HepG2 (cell line): Measurements from ENCODE around the gene STAT1. TPM values are rescaled to one million over a fixed set of nuclear protein-coding genes. Genes with fewer than 3 reads are reported as not detected.

Experiments used
- ATAC-seq: fragments of 200-7000 bp; cut with Tn5 transposase; 3 replicates; pipeline ENCODE4 v1.9.1; 2020; ENCODE audit warnings: mild to moderate bottlenecking, moderate library complexity
- BruUV-seq: library from RNA; stranded (reverse); fragments of 400-500 nt; replicated peaks from 2 replicates; lab custom pipeline; 2021; lab: Mats Ljungman, UMichigan
- CTCF ChIA-PET: fragments of 300-600 bp; formaldehyde crosslinking; extraction: SDS; loops from one replicate; lab custom pipeline; 2021; ENCODE audit warnings: low total read pairs, inconsistent platforms, low intra/inter-chr PET ratio; lab: Yijun Ruan, JAX
- POLR2A ChIA-PET: fragments of 350-600 bp; sonication (Branson Sonifier 250); formaldehyde crosslinking; loops from one replicate; lab custom pipeline; 2020; ENCODE audit warnings: antibody characterized with exemption, inconsistent platforms; lab: Yijun Ruan, JAX
- DNase-seq: peaks from one replicate; pipeline ENCODE4 v3.0.0-alpha.2; 2015; ENCODE audit warnings: low spot score
- FAIRE-seq: peaks from 3 replicates; lab custom pipeline; 2011; peaks lifted over from hg19 to GRCh38; lab: Jason Lieb, UNC
- H2AFZ ChIP-seq: one replicate; pipeline ENCODE4 v1.6.1; 2011; ENCODE audit warnings: low read length, inconsistent platforms
- H3K27ac ChIP-seq: fragments of 300-600 bp; 3 replicates; pipeline ENCODE4 v1.8.0; 2011; ENCODE audit warnings: mixed run types, mild to moderate bottlenecking, mixed read lengths, low read length, inconsistent platforms; ENCODE audit not compliant: insufficient read depth; ENCODE audit errors: extremely low read length
- H3K27me3 ChIP-seq, 2 experiments: fragments of 200-600 bp in 1 of 2; 2 replicates in 1 of 2; 3 replicates in 1 of 2; pipeline versions ENCODE4 v1.6.0 to v1.8.0; 2011; ENCODE audit warnings: low read length in 2 of 2, mild to moderate bottlenecking in 2 of 2, moderate library complexity in 2 of 2, inconsistent platforms in 1 of 2; ENCODE audit not compliant: insufficient read depth in 2 of 2, control insufficient read depth in 1 of 2
- H3K36me3 ChIP-seq, 2 experiments: fragments of 200-600 bp in 1 of 2; replicated peaks in 1 of 2; 2 replicates in 1 of 2; 3 replicates in 1 of 2; pipeline versions ENCODE4 v1.5.1 to v1.8.0; 2011; ENCODE audit warnings: low read length in 2 of 2, inconsistent platforms in 1 of 2; ENCODE audit not compliant: insufficient read depth in 2 of 2, control insufficient read depth in 1 of 2
- H3K4me1 ChIP-seq: 2 replicates; pipeline ENCODE4 v1.5.1; 2012; ENCODE audit warnings: low read length, inconsistent platforms; ENCODE audit not compliant: insufficient read depth
- H3K4me2 ChIP-seq: 2 replicates; pipeline ENCODE4 v1.6.0; 2011; ENCODE audit warnings: low read depth, low read length, inconsistent platforms
- H3K4me3 ChIP-seq, 3 experiments: fragments of 200-600 bp in 1 of 3; sonication (generic), shearing (Covaris generic) in 1 of 3; replicated peaks in 1 of 3; 2 replicates each; pipeline ENCODE4 v1.5.1; 2011 to 2016; ENCODE audit warnings: low read length in 3 of 3, inconsistent platforms in 2 of 3, low read depth in 2 of 3, mild to moderate bottlenecking in 2 of 3, control low read depth in 1 of 3, mixed read lengths in 1 of 3; ENCODE audit not compliant: insufficient read depth in 1 of 3
- H3K79me2 ChIP-seq: one replicate; pipeline ENCODE4 v1.6.1; 2011; ENCODE audit warnings: low read length, inconsistent platforms; ENCODE audit not compliant: insufficient read depth
- H3K9ac ChIP-seq: 2 replicates; pipeline ENCODE4 v1.6.0; 2011; ENCODE audit warnings: mild to moderate bottlenecking, low read depth, low read length, inconsistent platforms; ENCODE audit not compliant: insufficient read depth
- H3K9me3 ChIP-seq: 2 replicates; pipeline ENCODE4 v1.5.1; 2012; ENCODE audit warnings: mild to moderate bottlenecking, low read length
- H4K20me1 ChIP-seq: 2 replicates; pipeline ENCODE4 v1.6.0; 2011; ENCODE audit warnings: inconsistent platforms, mild to moderate bottlenecking, low read length, moderate library complexity; ENCODE audit not compliant: insufficient read depth
- ARNTL ChIP-seq: sonication (generic); formaldehyde crosslinking; IDR thresholded peaks from 2 replicates; pipeline ENCODE4 v1.4.0; 2020; ENCODE audit warnings: mild to moderate bottlenecking, missing genetic modification reagents
- ATM ChIP-seq: fragments of 450-650 bp; IDR thresholded peaks from 2 replicates; pipeline ENCODE4 v1.7.1; 2017; ENCODE audit warnings: mild to moderate bottlenecking, borderline replicate concordance
- DR1 ChIP-seq: sonication (generic); formaldehyde crosslinking; IDR thresholded peaks from 2 replicates; pipeline ENCODE4 v1.8.0; 2021; ENCODE audit warnings: mild to moderate bottlenecking, missing genetic modification reagents, inconsistent platforms
- ERF ChIP-seq: IDR thresholded peaks from 2 replicates; pipeline ENCODE4 v1.6.1; 2018; ENCODE audit warnings: missing biosample characterization, missing genetic modification reagents
- FOXC1 ChIP-seq: sonication (generic); formaldehyde crosslinking; IDR thresholded peaks from 2 replicates; pipeline ENCODE4 v1.8.0; 2022; ENCODE audit warnings: mild to moderate bottlenecking, missing genetic modification reagents, borderline replicate concordance
- KDM3A ChIP-seq: IDR thresholded peaks from 2 replicates; pipeline ENCODE4 v1.6.1; 2018; ENCODE audit warnings: low read depth, missing compliant biosample characterization
- KLF15 ChIP-seq: sonication (generic); formaldehyde crosslinking; IDR thresholded peaks from 2 replicates; pipeline ENCODE4 v1.8.1; 2023; ENCODE audit warnings: borderline replicate concordance, mild to moderate bottlenecking, inconsistent platforms, missing genetic modification reagents, mixed read lengths
- MEF2D ChIP-seq: sonication (generic); formaldehyde crosslinking; IDR thresholded peaks from 2 replicates; pipeline ENCODE4 v1.5.1; 2020; ENCODE audit warnings: mild to moderate bottlenecking, missing genetic modification reagents
- POGZ ChIP-seq: sonication (generic); formaldehyde crosslinking; IDR thresholded peaks from 2 replicates; pipeline ENCODE4 v1.4.0; 2020; ENCODE audit warnings: mild to moderate bottlenecking, missing genetic modification reagents
- POLR2AphosphoS5 ChIP-seq: IDR thresholded peaks from 2 replicates; pipeline ENCODE4 v1.6.1; 2012; ENCODE audit warnings: low read depth, low read length
- ZBTB43 ChIP-seq: sonication (generic); formaldehyde crosslinking; conservative IDR thresholded peaks from 2 replicates; pipeline ENCODE4 v1.4.0; 2020; ENCODE audit warnings: missing genetic modification reagents
- ZKSCAN5 ChIP-seq: sonication (generic); formaldehyde crosslinking; IDR thresholded peaks from 2 replicates; pipeline ENCODE4 v1.5.1; 2020; ENCODE audit warnings: mild to moderate bottlenecking, missing genetic modification reagents
- ZNF101 ChIP-seq: sonication (generic); formaldehyde crosslinking; IDR thresholded peaks from 2 replicates; pipeline ENCODE4 v1.4.0; 2020; ENCODE audit warnings: mild to moderate bottlenecking, low read depth, missing genetic modification reagents, borderline replicate concordance
- WGBS: methylation state at CpG from one replicate; pipeline ENCODE4 v1.1.6; 2017; ENCODE audit warnings: low lambda C conversion rate; 5-methylcytosine and 5-hydroxymethylcytosine counted together
- in situ Hi-C: cut with HindIII; loops from 2 replicates; pipeline ENCODE4 v1.10.0; 2017; ENCODE audit warnings: low pct_unique_long_range_greater_than_20kb; ENCODE audit not compliant: extremely low pct_ligation_motif_present
- intact Hi-C: fragments of 100-400 bp; cut with micrococcal nuclease; formaldehyde crosslinking; loops from one replicate; pipeline ENCODE4 v1.10.0; 2022; ENCODE audit not compliant: unreplicated experiment
- polyA plus RNA-seq, 8 experiments: library from polyadenylated mRNA; depleted of rRNA in 3 of 8; stranded (reverse) in 7 of 8; unstranded in 1 of 8; fragments of >200 nt; fragmentation: Illumina TruSeq in 4 of 8; extraction: Trizol in 4 of 8; gene quantifications; 2 replicates each; pipeline versions ENCODE4 v1.2.1 to v1.2.3, GENCODE V29; 2011 to 2016; ENCODE audit warnings: low read depth in 4 of 8, missing spikeins in 1 of 8, mixed read lengths in 1 of 8; ENCODE audit not compliant: insufficient read depth in 1 of 8
- total RNA-seq, 5 experiments: library from RNA; depleted of rRNA; stranded (reverse); fragments of >200 nt; fragmentation: Illumina TruSeq; extraction: Trizol; gene quantifications; 2 replicates each; pipeline ENCODE4 v1.2.3, GENCODE V29; 2016; ENCODE audit warnings: low read depth in 1 of 5
- TF ChIP-seq, protein P1 (sequence below): sonication (generic); formaldehyde crosslinking; IDR thresholded peaks from 2 replicates; pipeline ENCODE4 v1.4.0; 2020; ENCODE audit warnings: mild to moderate bottlenecking, missing genetic modification reagents
- TF ChIP-seq, protein P2 (sequence below): sonication (generic); formaldehyde crosslinking; IDR thresholded peaks from 2 replicates; pipeline ENCODE4 v1.4.0; 2020; ENCODE audit warnings: missing genetic modification reagents, borderline replicate concordance
- TF ChIP-seq, protein P3 (sequence below): sonication (generic); formaldehyde crosslinking; IDR thresholded peaks from 2 replicates; pipeline ENCODE4 v1.5.0; 2020; ENCODE audit warnings: mild to moderate bottlenecking, missing genetic modification reagents

The STAT1 gene
- total and polyA plus RNA-seq, 2 of the 13 experiments (the other 11 are each of a cell fraction or from before 2014, with no cell fraction given) = 21.8 to 59.6 TPM

DNA sequence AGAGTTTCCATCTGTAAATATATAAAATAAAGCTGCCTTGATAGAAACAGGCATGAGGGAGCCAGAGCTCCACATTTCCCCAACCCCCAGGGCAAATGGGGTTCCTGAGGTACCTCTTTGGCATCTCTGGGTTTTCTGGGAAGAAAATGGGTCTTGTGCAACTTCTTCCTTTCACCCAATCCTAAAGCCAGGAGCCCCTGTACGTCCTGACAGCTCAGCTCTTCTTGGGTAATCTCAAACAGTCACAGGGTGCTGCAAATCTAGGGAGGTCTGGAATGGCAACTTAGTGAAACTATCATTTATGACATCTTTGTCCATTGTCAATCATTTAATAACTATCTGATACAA lies 36.6 kb upstream of the STAT1 start:
- intact Hi-C loops = loop anchor here (5.0 kb wide), 2 partner anchors 167 to 452 kb away; no protein-coding TSS in a partner anchor
- no TSS peak for BruUV-seq
- DNase-seq (no peak), ATAC-seq (no peak), FAIRE-seq (no peak)
- ChIA-PET CTCF (no interaction called here), POLR2A (no interaction called here)
- H3K79me2 ChIP-seq = no peaks in the 10 kb centered on the region
- H3K36me3 ChIP-seq = no peaks in the 10 kb centered on the region
- H3K27ac ChIP-seq = no peak overlapping the region
- H3K4me3 ChIP-seq = no peak overlapping the region
- in situ Hi-C loops = loop anchor here (5.0 to 25.0 kb wide), 2 partner anchors 102 to 462 kb away; partner anchors contain the start of gene STAT4
- H3K4me1 ChIP-seq = peaks cover 17% of the 10 kb centered on the region
- H3K27me3 ChIP-seq = peaks cover 1 to 5% of the 10 kb centered on the region in 2 experiments; a peak in 3 of 5 replicates
- WGBS = 8% methylated on average over 1 of the region's 1 CpG
- no peaks in the 10 kb centered on the region for H3K9me3 ChIP-seq
- no peaks in the 10 kb centered on the region for H4K20me1 ChIP-seq
- H3K9ac ChIP-seq = no peak overlapping the region
- no peak overlapping the region for H3K4me2 ChIP-seq
- H2AFZ ChIP-seq = no peak overlapping the region
- no peak for TF ChIP-seq ERF (CRISPR knock-in tag)
- no peak for TF ChIP-seq ATM
- no peak for TF ChIP-seq DR1 (CRISPR knock-in tag)
- no peak for TF ChIP-seq FOXC1
- TF ChIP-seq POGZ (CRISPR knock-in tag) = no peak
- no peak for TF ChIP-seq POLR2AphosphoS5
- no peak for TF ChIP-seq MEF2D
- TF ChIP-seq, protein P1, sequence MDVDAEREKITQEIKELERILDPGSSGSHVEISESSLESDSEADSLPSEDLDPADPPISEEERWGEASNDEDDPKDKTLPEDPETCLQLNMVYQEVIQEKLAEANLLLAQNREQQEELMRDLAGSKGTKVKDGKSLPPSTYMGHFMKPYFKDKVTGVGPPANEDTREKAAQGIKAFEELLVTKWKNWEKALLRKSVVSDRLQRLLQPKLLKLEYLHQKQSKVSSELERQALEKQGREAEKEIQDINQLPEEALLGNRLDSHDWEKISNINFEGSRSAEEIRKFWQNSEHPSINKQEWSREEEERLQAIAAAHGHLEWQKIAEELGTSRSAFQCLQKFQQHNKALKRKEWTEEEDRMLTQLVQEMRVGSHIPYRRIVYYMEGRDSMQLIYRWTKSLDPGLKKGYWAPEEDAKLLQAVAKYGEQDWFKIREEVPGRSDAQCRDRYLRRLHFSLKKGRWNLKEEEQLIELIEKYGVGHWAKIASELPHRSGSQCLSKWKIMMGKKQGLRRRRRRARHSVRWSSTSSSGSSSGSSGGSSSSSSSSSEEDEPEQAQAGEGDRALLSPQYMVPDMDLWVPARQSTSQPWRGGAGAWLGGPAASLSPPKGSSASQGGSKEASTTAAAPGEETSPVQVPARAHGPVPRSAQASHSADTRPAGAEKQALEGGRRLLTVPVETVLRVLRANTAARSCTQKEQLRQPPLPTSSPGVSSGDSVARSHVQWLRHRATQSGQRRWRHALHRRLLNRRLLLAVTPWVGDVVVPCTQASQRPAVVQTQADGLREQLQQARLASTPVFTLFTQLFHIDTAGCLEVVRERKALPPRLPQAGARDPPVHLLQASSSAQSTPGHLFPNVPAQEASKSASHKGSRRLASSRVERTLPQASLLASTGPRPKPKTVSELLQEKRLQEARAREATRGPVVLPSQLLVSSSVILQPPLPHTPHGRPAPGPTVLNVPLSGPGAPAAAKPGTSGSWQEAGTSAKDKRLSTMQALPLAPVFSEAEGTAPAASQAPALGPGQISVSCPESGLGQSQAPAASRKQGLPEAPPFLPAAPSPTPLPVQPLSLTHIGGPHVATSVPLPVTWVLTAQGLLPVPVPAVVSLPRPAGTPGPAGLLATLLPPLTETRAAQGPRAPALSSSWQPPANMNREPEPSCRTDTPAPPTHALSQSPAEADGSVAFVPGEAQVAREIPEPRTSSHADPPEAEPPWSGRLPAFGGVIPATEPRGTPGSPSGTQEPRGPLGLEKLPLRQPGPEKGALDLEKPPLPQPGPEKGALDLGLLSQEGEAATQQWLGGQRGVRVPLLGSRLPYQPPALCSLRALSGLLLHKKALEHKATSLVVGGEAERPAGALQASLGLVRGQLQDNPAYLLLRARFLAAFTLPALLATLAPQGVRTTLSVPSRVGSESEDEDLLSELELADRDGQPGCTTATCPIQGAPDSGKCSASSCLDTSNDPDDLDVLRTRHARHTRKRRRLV (CRISPR knock-in tag) = no peak
- TF ChIP-seq, protein P2, sequence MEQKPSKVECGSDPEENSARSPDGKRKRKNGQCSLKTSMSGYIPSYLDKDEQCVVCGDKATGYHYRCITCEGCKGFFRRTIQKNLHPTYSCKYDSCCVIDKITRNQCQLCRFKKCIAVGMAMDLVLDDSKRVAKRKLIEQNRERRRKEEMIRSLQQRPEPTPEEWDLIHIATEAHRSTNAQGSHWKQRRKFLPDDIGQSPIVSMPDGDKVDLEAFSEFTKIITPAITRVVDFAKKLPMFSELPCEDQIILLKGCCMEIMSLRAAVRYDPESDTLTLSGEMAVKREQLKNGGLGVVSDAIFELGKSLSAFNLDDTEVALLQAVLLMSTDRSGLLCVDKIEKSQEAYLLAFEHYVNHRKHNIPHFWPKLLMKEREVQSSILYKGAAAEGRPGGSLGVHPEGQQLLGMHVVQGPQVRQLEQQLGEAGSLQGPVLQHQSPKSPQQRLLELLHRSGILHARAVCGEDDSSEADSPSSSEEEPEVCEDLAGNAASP = no peak
- no peak for TF ChIP-seq KDM3A
- no peak for TF ChIP-seq ZBTB43 (CRISPR knock-in tag)
- TF ChIP-seq ARNTL = no peak
- TF ChIP-seq, protein P3, sequence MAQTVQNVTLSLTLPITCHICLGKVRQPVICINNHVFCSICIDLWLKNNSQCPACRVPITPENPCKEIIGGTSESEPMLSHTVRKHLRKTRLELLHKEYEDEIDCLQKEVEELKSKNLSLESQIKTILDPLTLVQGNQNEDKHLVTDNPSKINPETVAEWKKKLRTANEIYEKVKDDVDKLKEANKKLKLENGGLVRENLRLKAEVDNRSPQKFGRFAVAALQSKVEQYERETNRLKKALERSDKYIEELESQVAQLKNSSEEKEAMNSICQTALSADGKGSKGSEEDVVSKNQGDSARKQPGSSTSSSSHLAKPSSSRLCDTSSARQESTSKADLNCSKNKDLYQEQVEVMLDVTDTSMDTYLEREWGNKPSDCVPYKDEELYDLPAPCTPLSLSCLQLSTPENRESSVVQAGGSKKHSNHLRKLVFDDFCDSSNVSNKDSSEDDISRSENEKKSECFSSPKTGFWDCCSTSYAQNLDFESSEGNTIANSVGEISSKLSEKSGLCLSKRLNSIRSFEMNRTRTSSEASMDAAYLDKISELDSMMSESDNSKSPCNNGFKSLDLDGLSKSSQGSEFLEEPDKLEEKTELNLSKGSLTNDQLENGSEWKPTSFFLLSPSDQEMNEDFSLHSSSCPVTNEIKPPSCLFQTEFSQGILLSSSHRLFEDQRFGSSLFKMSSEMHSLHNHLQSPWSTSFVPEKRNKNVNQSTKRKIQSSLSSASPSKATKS (CRISPR knock-in tag) = no peak
- no peak for TF ChIP-seq ZNF101 (CRISPR knock-in tag)
- no peak for TF ChIP-seq ZKSCAN5 (CRISPR knock-in tag)
- TF ChIP-seq KLF15 = no peak
